ENCODE data around the gene GNA12.

Gene GNA12

GRCh38 chr7:2802504-2803341, 41.4 kb downstream of the GNA12 start:
- DNase-seq (ENCODE audit: low read depth), result no peak

- no peak for DNase-seq (ENCODE audit: low read depth)
Observed at GRCh38 chr7:2802101-2802500, 42.0 kb downstream of the GNA12 start.

- DNase-seq (ENCODE audit: low read depth), result no peak
Observed at GRCh38 chr7:2800931-2801688, 43.0 kb downstream of the GNA12 start.

- DNase-seq (ENCODE audit: low read depth), result no peak
Observed at GRCh38 chr7:2800220-2800930, 43.7 kb downstream of the GNA12 start.

GRCh38 chr7:2799253-2799652, 44.9 kb downstream of the GNA12 start:
- no peak for DNase-seq (ENCODE audit: low read depth)

- no peak for DNase-seq (ENCODE audit: low read depth)
Observed at GRCh38 chr7:2798669-2799068, 45.4 kb downstream of the GNA12 start.

GRCh38 chr7:2796358-2797352, 47.5 kb downstream of the GNA12 start:
- DNase-seq (ENCODE audit: low read depth), result no peak

GRCh38 chr7:2795906-2796305, 48.2 kb downstream of the GNA12 start:
- no peak for DNase-seq (ENCODE audit: low read depth)

- DNase-seq (ENCODE audit: low read depth), result no peak
Observed at GRCh38 chr7:2794836-2795636, 49.1 kb downstream of the GNA12 start.

- no peak for DNase-seq (ENCODE audit: low read depth)
Observed at GRCh38 chr7:2792856-2793487, 51.1 kb downstream of the GNA12 start.

- DNase-seq (ENCODE audit: low read depth), result no peak
Observed at GRCh38 chr7:2792235-2792634, 51.9 kb downstream of the GNA12 start.

GRCh38 chr7:2791390-2791789, 52.7 kb downstream of the GNA12 start:
- no peak for DNase-seq (ENCODE audit: low read depth)

- DNase-seq (ENCODE audit: low read depth), result no peak
Observed at GRCh38 chr7:2787251-2787951, 56.7 kb downstream of the GNA12 start.

GRCh38 chr7:2786607-2787116, 57.4 kb downstream of the GNA12 start:
- DNase-seq (ENCODE audit: low read depth), result no peak

GRCh38 chr7:2785071-2785500, 59.0 kb downstream of the GNA12 start:
- DNase-seq (ENCODE audit: low read depth), result no peak

- no peak for DNase-seq (ENCODE audit: low read depth)
Observed at GRCh38 chr7:2782565-2782964, 61.5 kb downstream of the GNA12 start.

GRCh38 chr7:2782121-2782520, 62.0 kb downstream of the GNA12 start:
- DNase-seq (ENCODE audit: low read depth), result no peak

GRCh38 chr7:2781636-2782035, 62.5 kb downstream of the GNA12 start:
- no peak for DNase-seq (ENCODE audit: low read depth)

GRCh38 chr7:2779051-2779450, 65.1 kb downstream of the GNA12 start:
- DNase-seq (ENCODE audit: low read depth), result no peak
